ENCODE data around the gene FUNDC1.

The FUNDC1 gene, protein sequence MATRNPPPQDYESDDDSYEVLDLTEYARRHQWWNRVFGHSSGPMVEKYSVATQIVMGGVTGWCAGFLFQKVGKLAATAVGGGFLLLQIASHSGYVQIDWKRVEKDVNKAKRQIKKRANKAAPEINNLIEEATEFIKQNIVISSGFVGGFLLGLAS

DNA sequence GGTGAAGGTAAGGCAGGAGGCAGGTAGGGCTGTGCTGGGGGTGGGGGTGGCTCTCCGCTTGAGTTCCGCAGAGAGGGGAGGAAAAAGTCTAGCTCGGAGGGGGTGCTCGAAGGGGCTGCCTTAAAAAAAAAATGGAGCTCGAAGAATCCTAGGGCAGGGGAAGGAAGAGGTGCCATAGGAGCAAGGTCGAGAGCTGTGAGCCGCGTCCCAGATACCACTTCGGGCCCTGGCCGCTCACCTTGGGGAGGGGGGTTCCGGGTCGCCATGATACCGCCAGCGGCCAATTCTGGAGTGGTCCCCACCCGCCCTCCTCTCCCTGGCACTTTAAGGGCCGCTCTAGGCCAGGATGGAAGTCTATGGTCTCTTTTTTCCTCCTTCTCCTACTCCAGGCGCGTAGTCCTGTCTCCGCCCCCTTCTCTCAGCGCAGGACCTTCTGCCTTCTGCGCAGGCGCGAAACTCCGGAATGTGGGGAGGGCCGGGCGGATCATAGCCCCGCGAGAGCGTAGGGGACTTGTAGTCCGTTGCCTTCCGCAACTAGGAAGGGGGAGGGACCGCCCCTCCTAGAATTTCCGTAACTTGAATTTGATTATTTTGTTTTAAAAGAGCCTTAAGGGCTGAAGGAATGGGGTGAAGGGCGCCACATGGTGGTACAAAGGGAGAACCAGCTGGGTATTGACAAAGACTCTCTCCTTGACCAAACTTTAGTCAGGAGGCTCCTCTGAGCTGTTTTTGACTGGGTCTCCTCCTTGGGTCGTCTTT lies at the start of gene FUNDC1:
Gene FUNDC1, minus strand, starts transcription at position 293 of the 759 bp plus-strand sequence. Its CDS starts 27 bp downstream, at position 266.
- peak within 1 kb of the TSS; percentile 70 for H3K4me3 ChIP-seq (ENCODE audit: low read depth, low read length)
- TF ChIP-seq, protein P1, sequence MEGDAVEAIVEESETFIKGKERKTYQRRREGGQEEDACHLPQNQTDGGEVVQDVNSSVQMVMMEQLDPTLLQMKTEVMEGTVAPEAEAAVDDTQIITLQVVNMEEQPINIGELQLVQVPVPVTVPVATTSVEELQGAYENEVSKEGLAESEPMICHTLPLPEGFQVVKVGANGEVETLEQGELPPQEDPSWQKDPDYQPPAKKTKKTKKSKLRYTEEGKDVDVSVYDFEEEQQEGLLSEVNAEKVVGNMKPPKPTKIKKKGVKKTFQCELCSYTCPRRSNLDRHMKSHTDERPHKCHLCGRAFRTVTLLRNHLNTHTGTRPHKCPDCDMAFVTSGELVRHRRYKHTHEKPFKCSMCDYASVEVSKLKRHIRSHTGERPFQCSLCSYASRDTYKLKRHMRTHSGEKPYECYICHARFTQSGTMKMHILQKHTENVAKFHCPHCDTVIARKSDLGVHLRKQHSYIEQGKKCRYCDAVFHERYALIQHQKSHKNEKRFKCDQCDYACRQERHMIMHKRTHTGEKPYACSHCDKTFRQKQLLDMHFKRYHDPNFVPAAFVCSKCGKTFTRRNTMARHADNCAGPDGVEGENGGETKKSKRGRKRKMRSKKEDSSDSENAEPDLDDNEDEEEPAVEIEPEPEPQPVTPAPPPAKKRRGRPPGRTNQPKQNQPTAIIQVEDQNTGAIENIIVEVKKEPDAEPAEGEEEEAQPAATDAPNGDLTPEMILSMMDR (IDR thresholded peaks at IDR 0.05; ENCODE audit: insufficient read depth, low read length, missing control alignments): no peak
- DNase-seq (ENCODE audit: low read depth, low spot score): peak; percentile 60
- CTCF ChIA-PET: no interaction called here
- POLR2A ChIA-PET: no interaction called here

DNA sequence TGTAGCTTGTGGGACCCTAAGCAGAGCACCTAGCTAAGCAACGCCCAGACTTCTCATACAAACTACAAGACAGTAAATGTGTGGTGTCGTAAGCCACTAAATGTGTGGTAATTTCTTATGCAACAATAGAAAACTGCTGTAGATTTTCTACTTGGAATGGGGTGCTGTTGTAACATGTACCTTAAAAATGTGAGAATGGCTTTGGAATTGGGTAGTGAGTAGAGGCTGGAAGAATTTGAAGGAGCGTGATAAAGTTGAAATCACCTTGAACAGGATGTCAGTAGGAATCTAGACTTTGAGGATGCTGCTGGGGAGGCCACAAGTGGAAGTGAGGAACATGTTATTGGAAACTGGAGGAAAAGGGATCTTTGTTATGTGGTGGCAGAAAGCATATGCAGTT lies 43.2 kb upstream of the FUNDC1 start:
- POLR2A ChIA-PET: no interaction called here
- no peak overlapping the region for H3K4me3 ChIP-seq (ENCODE audit: low read depth, low read length)
- no peak for DNase-seq (ENCODE audit: low read depth, low spot score)
- TF ChIP-seq, protein P1 (IDR thresholded peaks at IDR 0.05; ENCODE audit: insufficient read depth, low read length, missing control alignments): no peak
- CTCF ChIA-PET: no interaction called here

DNA sequence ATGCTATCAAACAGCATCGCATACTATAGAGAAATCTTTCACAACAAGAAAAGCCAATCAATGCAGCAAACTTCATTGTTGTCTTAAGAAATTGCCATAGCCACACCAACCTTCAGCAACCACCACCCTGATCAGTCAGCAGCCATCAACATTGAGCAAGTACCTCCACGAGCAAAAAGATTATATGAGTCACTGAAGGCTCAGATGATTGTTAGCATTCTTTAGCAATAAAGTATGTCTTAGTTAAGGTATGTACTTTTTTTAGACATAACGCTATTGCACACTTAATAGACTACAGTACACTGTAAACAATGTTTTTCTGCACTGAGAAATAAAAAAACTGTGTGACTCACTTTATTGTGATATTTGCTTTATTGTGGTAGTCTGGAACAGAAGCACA lies 37.8 kb upstream of the FUNDC1 start:
- TF ChIP-seq, protein P1 (IDR thresholded peaks at IDR 0.05; ENCODE audit: insufficient read depth, low read length, missing control alignments): no peak
- H3K4me3 ChIP-seq (ENCODE audit: low read depth, low read length): no peak overlapping the region
- ChIA-PET POLR2A (no interaction called here), CTCF (no interaction called here)
- DNase-seq (ENCODE audit: low read depth, low spot score): peak; percentile 37

DNA sequence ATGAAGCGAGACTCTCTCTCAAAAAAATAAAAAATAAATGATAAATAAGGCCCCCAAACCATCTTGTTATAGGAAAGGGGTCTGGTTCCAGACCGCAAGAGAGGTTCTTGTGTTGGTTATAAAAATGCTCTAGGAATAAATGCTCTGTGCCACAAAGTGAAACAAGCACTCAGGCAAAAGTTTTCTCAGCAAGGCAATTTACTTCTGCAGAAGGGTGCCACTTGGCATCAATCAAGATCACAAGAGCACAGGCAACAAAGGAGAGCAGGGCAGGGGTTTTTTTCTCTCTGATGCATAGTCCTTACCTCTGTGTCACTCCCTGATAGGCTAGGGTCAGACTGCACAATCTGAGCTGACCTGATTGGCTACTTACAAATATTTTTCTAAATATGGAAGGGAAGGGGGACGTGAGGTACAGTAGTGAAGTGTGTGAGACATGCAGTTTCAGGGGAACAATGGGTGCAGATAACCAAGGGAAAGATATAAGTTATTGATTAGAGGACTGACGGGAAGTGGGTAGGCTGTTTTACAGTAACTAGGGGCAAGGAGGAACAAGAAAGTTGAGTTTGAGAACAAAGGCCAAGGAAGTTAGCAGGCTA lies 29.8 kb upstream of the FUNDC1 start:
- H3K4me3 ChIP-seq (ENCODE audit: low read depth, low read length): no peak overlapping the region
- TF ChIP-seq, protein P1 (IDR thresholded peaks at IDR 0.05; ENCODE audit: insufficient read depth, low read length, missing control alignments): no peak
- DNase-seq (ENCODE audit: low read depth, low spot score): no peak
- CTCF ChIA-PET: no interaction called here
- POLR2A ChIA-PET: no interaction called here

DNA sequence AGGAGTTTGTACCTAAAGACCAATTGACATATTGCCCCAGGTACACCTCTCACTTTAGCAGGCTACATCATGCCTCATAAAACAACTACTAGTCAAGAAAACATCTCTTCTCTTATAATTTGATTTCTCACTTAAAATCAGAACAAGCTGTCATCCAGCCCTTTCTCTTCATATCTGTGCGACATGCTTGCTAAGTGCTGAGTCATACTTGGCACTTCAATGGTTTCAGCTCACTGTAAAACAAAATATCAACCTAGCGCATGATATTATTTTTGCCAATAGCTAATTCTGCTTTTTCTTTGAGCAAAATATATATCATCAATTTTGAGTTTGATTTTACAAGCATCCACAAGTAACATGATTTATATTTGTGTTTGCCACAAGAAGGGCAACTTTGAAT lies 27.9 kb upstream of the FUNDC1 start:
- ChIA-PET POLR2A (no interaction called here), CTCF (no interaction called here)
- no peak overlapping the region for H3K4me3 ChIP-seq (ENCODE audit: low read depth, low read length)
- TF ChIP-seq, protein P1 (IDR thresholded peaks at IDR 0.05; ENCODE audit: insufficient read depth, low read length, missing control alignments): no peak
- DNase-seq (ENCODE audit: low read depth, low spot score): no peak

DNA sequence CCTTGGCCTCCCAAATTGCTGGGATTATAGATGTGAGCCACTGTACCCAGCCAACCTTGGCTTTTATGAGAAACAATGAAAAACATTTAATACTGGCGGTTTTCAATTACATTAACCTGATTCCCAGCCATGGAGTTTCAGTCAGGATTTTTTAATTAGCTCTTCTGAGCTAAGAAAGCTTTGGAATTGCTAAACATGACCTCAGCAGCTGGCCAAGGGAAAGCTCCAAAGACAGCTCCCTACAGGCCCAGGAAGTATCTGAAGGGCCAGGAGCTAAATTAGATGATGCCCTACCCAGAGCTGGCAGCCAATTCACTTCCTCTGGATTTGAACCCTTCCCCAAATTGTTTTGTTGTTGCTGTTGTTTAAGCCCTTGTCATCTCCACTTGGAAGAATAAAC lies 26.5 kb upstream of the FUNDC1 start:
- no peak overlapping the region for H3K4me3 ChIP-seq (ENCODE audit: low read depth, low read length)
- no peak for DNase-seq (ENCODE audit: low read depth, low spot score)
- POLR2A ChIA-PET: no interaction called here
- CTCF ChIA-PET: no interaction called here
- TF ChIP-seq, protein P1 (IDR thresholded peaks at IDR 0.05; ENCODE audit: insufficient read depth, low read length, missing control alignments): no peak
